ENCODE data around the gene CD1C.
"Not testable (repeated sequence)": the region's sequence is repeated elsewhere in the genome, so short reads cannot be mapped to it uniquely, and the experiment has no call there.

DNA sequence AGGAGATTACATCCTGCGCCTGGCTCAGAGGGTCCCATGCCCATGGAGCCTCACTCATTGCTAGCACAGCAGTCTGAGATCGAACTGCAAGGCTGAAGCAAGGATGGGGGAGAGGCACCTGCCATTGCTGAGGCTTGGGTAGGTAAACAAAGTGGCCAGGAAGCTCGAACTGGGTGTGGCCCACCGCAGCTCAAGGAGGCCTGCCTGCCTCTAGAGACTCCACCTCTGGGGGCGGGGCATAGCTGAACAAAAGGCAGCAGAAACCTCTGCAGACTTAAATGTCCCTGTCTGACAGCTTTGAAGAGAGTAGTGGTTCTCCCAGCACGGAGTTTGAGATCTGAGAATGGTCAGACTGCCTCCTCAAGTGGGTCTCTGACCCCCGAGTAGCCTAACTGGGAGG lies 46.7 kb downstream of the CD1C start:
- TF ChIP-seq, protein P1, sequence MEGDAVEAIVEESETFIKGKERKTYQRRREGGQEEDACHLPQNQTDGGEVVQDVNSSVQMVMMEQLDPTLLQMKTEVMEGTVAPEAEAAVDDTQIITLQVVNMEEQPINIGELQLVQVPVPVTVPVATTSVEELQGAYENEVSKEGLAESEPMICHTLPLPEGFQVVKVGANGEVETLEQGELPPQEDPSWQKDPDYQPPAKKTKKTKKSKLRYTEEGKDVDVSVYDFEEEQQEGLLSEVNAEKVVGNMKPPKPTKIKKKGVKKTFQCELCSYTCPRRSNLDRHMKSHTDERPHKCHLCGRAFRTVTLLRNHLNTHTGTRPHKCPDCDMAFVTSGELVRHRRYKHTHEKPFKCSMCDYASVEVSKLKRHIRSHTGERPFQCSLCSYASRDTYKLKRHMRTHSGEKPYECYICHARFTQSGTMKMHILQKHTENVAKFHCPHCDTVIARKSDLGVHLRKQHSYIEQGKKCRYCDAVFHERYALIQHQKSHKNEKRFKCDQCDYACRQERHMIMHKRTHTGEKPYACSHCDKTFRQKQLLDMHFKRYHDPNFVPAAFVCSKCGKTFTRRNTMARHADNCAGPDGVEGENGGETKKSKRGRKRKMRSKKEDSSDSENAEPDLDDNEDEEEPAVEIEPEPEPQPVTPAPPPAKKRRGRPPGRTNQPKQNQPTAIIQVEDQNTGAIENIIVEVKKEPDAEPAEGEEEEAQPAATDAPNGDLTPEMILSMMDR (conservative IDR thresholded peaks at IDR 0.05): not testable (repeated sequence)
- TF ChIP-seq ZFX (IDR thresholded peaks at IDR 0.05): not testable (repeated sequence)
